ENCODE results near the gene FIGNL1. TPM values are rescaled to one million over a fixed set of nuclear protein-coding genes. Genes with fewer than 3 reads are reported as not detected.
A peak's percentile ranks its signal among the peaks of the same experiment; 100 is the strongest.

FIGNL1 gene
- total RNA-seq, 1 experiment from 2014 or later, result 28.0 TPM

- Histone ChIP-seq H3K36me3 (ENCODE audit: control insufficient read depth, insufficient read depth, low read length) (peaks cover 7% of the 10 kb centered on the region; the same call in 1 of the 2 replicates), H3K4me1 (ENCODE audit: control insufficient read depth, insufficient read depth, low read length) (peaks cover 15% of the 10 kb centered on the region; the same call in 1 of the 2 replicates), H3K27ac (ENCODE audit: low read length) (peak overlapping the region; percentile 93), H3K27me3 (ENCODE audit: control insufficient read depth, insufficient read depth, low read length) (peaks cover 3% of the 10 kb centered on the region), H3K4me3 (ENCODE audit: low read depth in 2 of 2, low read length in 2 of 2) (peak overlapping the region; percentile 75 to 88), H3K9me3 (ENCODE audit: control insufficient read depth, insufficient read depth, low read depth, low read length) (no peaks in the 10 kb centered on the region)
- in situ Hi-C loops (cut with HindIII; ENCODE audit: low pct_unique_long_range_greater_than_20kb, low sequenced_read_pairs) (no loop called here), intact Hi-C loops (cut with micrococcal nuclease; ENCODE audit: unreplicated experiment) (no loop called here)
- ChIA-PET CTCF (no interaction called here), POLR2A (no interaction called here)
- no peak for TF ChIP-seq TCF7L2 (IDR thresholded peaks at IDR 0.05; ENCODE audit: low read depth, low read length)
- TF ChIP-seq REST (IDR thresholded peaks at IDR 0.05; ENCODE audit: insufficient read depth in 1 of 2, low read depth in 2 of 2, low read length in 1 of 2), result no peak
- TF ChIP-seq CTCF (IDR thresholded peaks at IDR 0.05), result no peak
- no peak for TF ChIP-seq POLR2AphosphoS5 (IDR thresholded peaks at IDR 0.05; ENCODE audit: low read depth, low read length)
- TF ChIP-seq SIN3A (IDR thresholded peaks at IDR 0.05; ENCODE audit: borderline replicate concordance, insufficient read depth, low read depth, low read length), result no peak
- ATAC-seq, result peak; percentile 49
- TSS peak; percentile 76 for BruUV-seq (replicated peaks)
- DNase-seq (ENCODE audit: low read depth, low spot score), result no peak
Measured at GRCh38 chr7:50450590-50451032, 461 bp upstream of the FIGNL1 start.

- no peak for ATAC-seq
- peaks cover 15% of the 10 kb centered on the region; the same call in 1 of the 2 replicates for H3K4me1 ChIP-seq (ENCODE audit: control insufficient read depth, insufficient read depth, low read length)
- H3K36me3 ChIP-seq (ENCODE audit: control insufficient read depth, insufficient read depth, low read length), result peaks cover 15% of the 10 kb centered on the region; the same call in 1 of the 2 replicates
- POLR2A ChIA-PET, result no interaction called here
- BruUV-seq (replicated peaks), result no TSS peak
- in situ Hi-C loops (cut with HindIII; ENCODE audit: low pct_unique_long_range_greater_than_20kb, low sequenced_read_pairs) (no loop called here), intact Hi-C loops (cut with micrococcal nuclease; ENCODE audit: unreplicated experiment) (no loop called here)
- no peaks in the 10 kb centered on the region for H3K9me3 ChIP-seq (ENCODE audit: control insufficient read depth, insufficient read depth, low read depth, low read length)
- CTCF ChIA-PET, result interaction anchor here (0.7 kb wide), 1 partner anchor 268 kb away, joined by 3 read pairs; no protein-coding TSS in a partner anchor
- no peaks in the 10 kb centered on the region for H3K27me3 ChIP-seq (ENCODE audit: control insufficient read depth, insufficient read depth, low read length)
- peak overlapping the region; percentile 75 to 88 for H3K4me3 ChIP-seq (ENCODE audit: low read depth in 2 of 2, low read length in 2 of 2)
- H3K27ac ChIP-seq (ENCODE audit: low read length), result peak overlapping the region; percentile 93
- no peak for DNase-seq (ENCODE audit: low read depth, low spot score)
- no peak for TF ChIP-seq CTCF (IDR thresholded peaks at IDR 0.05)
- no peak for TF ChIP-seq POLR2AphosphoS5 (IDR thresholded peaks at IDR 0.05; ENCODE audit: low read depth, low read length)
- no peak for TF ChIP-seq SIN3A (IDR thresholded peaks at IDR 0.05; ENCODE audit: borderline replicate concordance, insufficient read depth, low read depth, low read length)
- TF ChIP-seq TCF7L2 (IDR thresholded peaks at IDR 0.05; ENCODE audit: low read depth, low read length), result no peak
- TF ChIP-seq REST (IDR thresholded peaks at IDR 0.05; ENCODE audit: insufficient read depth in 1 of 2, low read depth in 2 of 2, low read length in 1 of 2), result no peak
Measured at GRCh38 chr7:50449501-50449880, 659 bp downstream of the FIGNL1 start.

Data from Panc1 (cell line).